ENCODE results near the gene TRDN. TPM values are rescaled to one million over a fixed set of nuclear protein-coding genes. Genes with fewer than 3 reads are reported as not detected.

Gene TRDN
- total RNA-seq, 1 experiment from 2014 or later: 10.4 TPM

- H2BK20ac ChIP-seq (ENCODE audit: low read depth, low read length, poor library complexity, severe bottlenecking): no peak overlapping the region
- no peak overlapping the region for H3K27ac Mint-ChIP-seq
- no peak overlapping the region for H3K56ac ChIP-seq (ENCODE audit: insufficient read length, low read depth, low read length)
- no peak overlapping the region for H3K23ac ChIP-seq (ENCODE audit: insufficient read length, low read depth, low read length)
- no peak overlapping the region for H2BK5ac ChIP-seq (ENCODE audit: insufficient read length, low read length)
- H4K8ac ChIP-seq (replicated peaks; ENCODE audit: insufficient read length, low read depth, low read length): no peak overlapping the region
- H3K23me2 ChIP-seq (ENCODE audit: insufficient read length, low read depth, low read length, poor library complexity, severe bottlenecking): no peaks in the 10 kb centered on the region
- H3K79me1 ChIP-seq (ENCODE audit: insufficient read depth, low read depth, low read length, poor library complexity, severe bottlenecking): no peaks in the 10 kb centered on the region
- no peak overlapping the region for H3K9ac ChIP-seq (ENCODE audit: extremely low read depth, insufficient read length, low read length)
- no peak overlapping the region for H4K91ac ChIP-seq (ENCODE audit: insufficient read length, low read depth, low read length)
- H3K4me2 ChIP-seq (ENCODE audit: insufficient read depth, insufficient read length, low read length): no peak overlapping the region
- H3K27ac ChIP-seq (ENCODE audit: insufficient read length, low read depth, low read length): no peak overlapping the region
- no peak overlapping the region for H3T11ph ChIP-seq (ENCODE audit: low read length)
- H3K18ac ChIP-seq (ENCODE audit: insufficient read length, low read depth, low read length): no peak overlapping the region
- no peak overlapping the region for H3K4ac ChIP-seq (ENCODE audit: low read depth, low read length)
- H3K4me1 Mint-ChIP-seq: no peaks in the 10 kb centered on the region
- no peaks in the 10 kb centered on the region for H3K36me3 Mint-ChIP-seq (ENCODE audit: insufficient read depth in 1 of 3, low read depth in 3 of 3)
- H3K27me3 Mint-ChIP-seq (ENCODE audit: low read depth): no peaks in the 10 kb centered on the region
- H3K79me2 ChIP-seq (ENCODE audit: insufficient read depth, low read length): no peaks in the 10 kb centered on the region
- no peak overlapping the region for H2AFZ ChIP-seq (ENCODE audit: low read length)
- no peak overlapping the region for H2BK12ac ChIP-seq (ENCODE audit: insufficient read length, low read depth, low read length)
- no peak overlapping the region for H2BK120ac ChIP-seq (ENCODE audit: low read depth, low read length, poor library complexity, severe bottlenecking)
- no peak overlapping the region for H2BK15ac ChIP-seq (ENCODE audit: low read depth, low read length)
- no peaks in the 10 kb centered on the region for H3K9me3 Mint-ChIP-seq
- no peaks in the 10 kb centered on the region for H4K20me1 ChIP-seq (ENCODE audit: control insufficient read depth, insufficient read depth, insufficient read length)
- no peak overlapping the region for H2AK5ac ChIP-seq (ENCODE audit: insufficient read length, low read length)
- no peaks in the 10 kb centered on the region for H3K9me3 ChIP-seq (ENCODE audit: control insufficient read depth, low read depth, low read length)
- H3K27me3 ChIP-seq (ENCODE audit: insufficient read depth, low read length): no peaks in the 10 kb centered on the region
- TF ChIP-seq CTCF (conservative IDR thresholded peaks at IDR 0.05): no peak
- no peak for DNase-seq
- no peak overlapping the region for H3K14ac ChIP-seq (ENCODE audit: insufficient read depth, low read length)
- no peak overlapping the region for H4K5ac ChIP-seq (ENCODE audit: insufficient read length, low read depth, low read length)
- H3K4me3 Mint-ChIP-seq: no peak overlapping the region
- no peaks in the 10 kb centered on the region for H3K4me1 ChIP-seq (ENCODE audit: insufficient read depth, low read length)
Measured at GRCh38 chr6:123619156-123619555, 17.6 kb downstream of the TRDN start.
